ENCODE results near the gene MFNG.

The MFNG gene

GRCh38 chr22:37491559-37492427, 5.6 kb upstream of the MFNG start:
- TF ChIP-seq ZFX (IDR thresholded peaks at IDR 0.05; ENCODE audit: borderline replicate concordance) (no peak), CTCF (IDR thresholded peaks at IDR 0.05) (no peak)

GRCh38 chr22:37491106-37491505, 4.9 kb upstream of the MFNG start:
- TF ChIP-seq CTCF (IDR thresholded peaks at IDR 0.05) (no peak), ZFX (IDR thresholded peaks at IDR 0.05; ENCODE audit: borderline replicate concordance) (no peak)
- no peak overlapping the region for H3K27ac ChIP-seq

More at GRCh38 chr22:37491559-37492427, 5.6 kb upstream of the MFNG start:
- no peak overlapping the region for H3K27ac ChIP-seq

- TF ChIP-seq CTCF (IDR thresholded peaks at IDR 0.05) (no peak), ZFX (IDR thresholded peaks at IDR 0.05; ENCODE audit: borderline replicate concordance) (no peak)
- no peak overlapping the region for H3K27ac ChIP-seq
Measured at GRCh38 chr22:37489983-37490382, 3.8 kb upstream of the MFNG start.

GRCh38 chr22:37488337-37489135, 2.4 kb upstream of the MFNG start:
- H3K27ac ChIP-seq: no peak overlapping the region
- no peak for TF ChIP-seq CTCF (IDR thresholded peaks at IDR 0.05)
- TF ChIP-seq ZFX (IDR thresholded peaks at IDR 0.05; ENCODE audit: borderline replicate concordance): no peak

GRCh38 chr22:37487571-37487970, 1.4 kb upstream of the MFNG start:
- TF ChIP-seq ZFX (IDR thresholded peaks at IDR 0.05; ENCODE audit: borderline replicate concordance): no peak
- no peak for TF ChIP-seq CTCF (IDR thresholded peaks at IDR 0.05)
- no peak overlapping the region for H3K27ac ChIP-seq

GRCh38 chr22:37487129-37487528, 945 bp upstream of the MFNG start:
- no peak overlapping the region for H3K27ac ChIP-seq

More at GRCh38 chr22:37487129-37487528, 945 bp upstream of the MFNG start:
- TF ChIP-seq ZFX (IDR thresholded peaks at IDR 0.05; ENCODE audit: borderline replicate concordance) (no peak), CTCF (IDR thresholded peaks at IDR 0.05) (no peak)

Measured in 22Rv1 (cell line).